Measurements from ENCODE around the gene POP4.

The POP4 gene

DNA sequence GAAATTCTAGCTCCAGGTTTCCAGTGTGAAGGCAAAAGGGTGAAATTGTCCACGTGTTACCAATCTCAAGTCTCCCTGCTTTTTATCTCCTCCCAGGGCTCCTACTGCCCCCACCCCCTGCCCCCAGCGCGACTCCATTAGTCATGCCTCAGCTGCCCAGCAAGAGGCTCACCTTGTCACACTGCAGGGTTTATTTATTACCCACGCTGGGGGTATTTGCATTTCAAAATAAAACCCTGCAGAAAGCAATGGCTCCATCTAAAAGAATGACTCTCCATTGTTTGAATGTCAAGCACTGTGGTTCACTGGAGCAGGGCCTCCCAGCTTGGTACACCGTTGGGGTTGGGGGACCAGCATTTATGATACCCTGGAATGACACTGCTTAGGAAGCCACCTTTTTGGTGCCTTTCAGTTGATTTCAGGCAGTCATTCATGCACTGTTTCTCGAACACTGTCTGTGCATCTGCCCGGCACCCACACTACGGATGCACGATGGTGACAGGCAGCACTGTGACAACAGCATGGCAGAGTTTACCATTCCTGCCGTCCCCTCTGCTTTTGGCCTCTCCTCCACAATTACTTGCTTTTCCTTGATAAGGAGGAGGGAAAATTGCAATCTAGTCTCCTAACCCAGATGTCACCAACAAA is 9.9 kb upstream of the POP4 start (continued):
- TF ChIP-seq PRDM10 (tag by site-specific recombination; IDR thresholded peaks at IDR 0.05) (peak; percentile 61), PRDM4 (tag by site-specific recombination; IDR thresholded peaks at IDR 0.05) (peak; percentile 65), ZNF660 (tag by site-specific recombination; IDR thresholded peaks at IDR 0.05) (peak; percentile 63; the same call in 1 of the 2 replicates), ZNF544 (tag by site-specific recombination; IDR thresholded peaks at IDR 0.05) (no peak), GLIS1 (tag by site-specific recombination; IDR thresholded peaks at IDR 0.05) (peak; percentile 100), KLF9 (tag by site-specific recombination; IDR thresholded peaks at IDR 0.05; ENCODE audit: low read depth) (peak; percentile 47; the same call in 1 of the 2 replicates), YY1 (tag by site-specific recombination; IDR thresholded peaks at IDR 0.05) (peak; percentile 54; the same call in 1 of the 2 replicates), ZBTB20 (tag by site-specific recombination; IDR thresholded peaks at IDR 0.05) (peak; percentile 40; the same call in 1 of the 2 replicates), ZSCAN30 (tag by site-specific recombination; IDR thresholded peaks at IDR 0.05) (peak; percentile 41; the same call in 1 of the 2 replicates), ZNF76 (tag by site-specific recombination; IDR thresholded peaks at IDR 0.05; ENCODE audit: borderline replicate concordance, low read depth) (0 out of 2 replicates have a peak, but pooled peaks have one; percentile 14), ZNF777 (tag by site-specific recombination; IDR thresholded peaks at IDR 0.05; ENCODE audit: borderline replicate concordance) (no peak), ZFHX2 (tag by site-specific recombination; conservative IDR thresholded peaks at IDR 0.05) (peak; percentile 53; the same call in 1 of the 2 replicates), FEZF1 (tag by site-specific recombination; IDR thresholded peaks at IDR 0.05) (peak; percentile 67), ZNF521 (tag by site-specific recombination; IDR thresholded peaks at IDR 0.05) (no peak), IKZF3 (tag by site-specific recombination; IDR thresholded peaks at IDR 0.05) (peak; percentile 50; the same call in 1 of the 2 replicates), ZNF600 (tag by site-specific recombination; IDR thresholded peaks at IDR 0.05) (0 out of 2 replicates have a peak, but pooled peaks have one; percentile 10), ZNF843 (tag by site-specific recombination; IDR thresholded peaks at IDR 0.05) (0 out of 2 replicates have a peak, but pooled peaks have one; percentile 40), ZNF274 (IDR thresholded peaks at IDR 0.05; ENCODE audit: low read length) (no peak), ZNF274 (tag by site-specific recombination; IDR thresholded peaks at IDR 0.05; ENCODE audit: borderline replicate concordance) (no peak), GLIS2 (tag by site-specific recombination; IDR thresholded peaks at IDR 0.05) (peak; percentile 76), ZNF132 (tag by site-specific recombination; IDR thresholded peaks at IDR 0.05; ENCODE audit: borderline replicate concordance) (no peak)
- TF ChIP-seq, protein P1, sequence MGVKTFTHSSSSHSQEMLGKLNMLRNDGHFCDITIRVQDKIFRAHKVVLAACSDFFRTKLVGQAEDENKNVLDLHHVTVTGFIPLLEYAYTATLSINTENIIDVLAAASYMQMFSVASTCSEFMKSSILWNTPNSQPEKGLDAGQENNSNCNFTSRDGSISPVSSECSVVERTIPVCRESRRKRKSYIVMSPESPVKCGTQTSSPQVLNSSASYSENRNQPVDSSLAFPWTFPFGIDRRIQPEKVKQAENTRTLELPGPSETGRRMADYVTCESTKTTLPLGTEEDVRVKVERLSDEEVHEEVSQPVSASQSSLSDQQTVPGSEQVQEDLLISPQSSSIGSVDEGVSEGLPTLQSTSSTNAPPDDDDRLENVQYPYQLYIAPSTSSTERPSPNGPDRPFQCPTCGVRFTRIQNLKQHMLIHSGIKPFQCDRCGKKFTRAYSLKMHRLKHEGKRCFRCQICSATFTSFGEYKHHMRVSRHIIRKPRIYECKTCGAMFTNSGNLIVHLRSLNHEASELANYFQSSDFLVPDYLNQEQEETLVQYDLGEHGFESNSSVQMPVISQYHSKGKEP (tag by site-specific recombination; IDR thresholded peaks at IDR 0.05) = peak; percentile 70
- TF ChIP-seq, protein P2, sequence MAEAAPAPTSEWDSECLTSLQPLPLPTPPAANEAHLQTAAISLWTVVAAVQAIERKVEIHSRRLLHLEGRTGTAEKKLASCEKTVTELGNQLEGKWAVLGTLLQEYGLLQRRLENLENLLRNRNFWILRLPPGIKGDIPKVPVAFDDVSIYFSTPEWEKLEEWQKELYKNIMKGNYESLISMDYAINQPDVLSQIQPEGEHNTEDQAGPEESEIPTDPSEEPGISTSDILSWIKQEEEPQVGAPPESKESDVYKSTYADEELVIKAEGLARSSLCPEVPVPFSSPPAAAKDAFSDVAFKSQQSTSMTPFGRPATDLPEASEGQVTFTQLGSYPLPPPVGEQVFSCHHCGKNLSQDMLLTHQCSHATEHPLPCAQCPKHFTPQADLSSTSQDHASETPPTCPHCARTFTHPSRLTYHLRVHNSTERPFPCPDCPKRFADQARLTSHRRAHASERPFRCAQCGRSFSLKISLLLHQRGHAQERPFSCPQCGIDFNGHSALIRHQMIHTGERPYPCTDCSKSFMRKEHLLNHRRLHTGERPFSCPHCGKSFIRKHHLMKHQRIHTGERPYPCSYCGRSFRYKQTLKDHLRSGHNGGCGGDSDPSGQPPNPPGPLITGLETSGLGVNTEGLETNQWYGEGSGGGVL (tag by site-specific recombination; IDR thresholded peaks at IDR 0.05) = peak; percentile 35; the same call in 1 of the 2 replicates
- TF ChIP-seq, protein P3, sequence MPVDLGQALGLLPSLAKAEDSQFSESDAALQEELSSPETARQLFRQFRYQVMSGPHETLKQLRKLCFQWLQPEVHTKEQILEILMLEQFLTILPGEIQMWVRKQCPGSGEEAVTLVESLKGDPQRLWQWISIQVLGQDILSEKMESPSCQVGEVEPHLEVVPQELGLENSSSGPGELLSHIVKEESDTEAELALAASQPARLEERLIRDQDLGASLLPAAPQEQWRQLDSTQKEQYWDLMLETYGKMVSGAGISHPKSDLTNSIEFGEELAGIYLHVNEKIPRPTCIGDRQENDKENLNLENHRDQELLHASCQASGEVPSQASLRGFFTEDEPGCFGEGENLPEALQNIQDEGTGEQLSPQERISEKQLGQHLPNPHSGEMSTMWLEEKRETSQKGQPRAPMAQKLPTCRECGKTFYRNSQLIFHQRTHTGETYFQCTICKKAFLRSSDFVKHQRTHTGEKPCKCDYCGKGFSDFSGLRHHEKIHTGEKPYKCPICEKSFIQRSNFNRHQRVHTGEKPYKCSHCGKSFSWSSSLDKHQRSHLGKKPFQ (tag by site-specific recombination; IDR thresholded peaks at IDR 0.05) = peak; percentile 56

Data from HEK293 (cell line).